CD4-positive, alpha-beta T cell treated with Interleukin-1 beta for 1 hour (primary cell): ENCODE measurements around the gene GDPD2.
"Not testable (repeated sequence)": the region's sequence is repeated elsewhere in the genome, so short reads cannot be mapped to it uniquely, and the experiment has no call there.

ENCODE experiments used
- DNase-seq, 2 donors: peaks; one replicate each; pipeline ENCODE4 v3.0.0-alpha.2; 2020 to 2022

Gene GDPD2, protein sequence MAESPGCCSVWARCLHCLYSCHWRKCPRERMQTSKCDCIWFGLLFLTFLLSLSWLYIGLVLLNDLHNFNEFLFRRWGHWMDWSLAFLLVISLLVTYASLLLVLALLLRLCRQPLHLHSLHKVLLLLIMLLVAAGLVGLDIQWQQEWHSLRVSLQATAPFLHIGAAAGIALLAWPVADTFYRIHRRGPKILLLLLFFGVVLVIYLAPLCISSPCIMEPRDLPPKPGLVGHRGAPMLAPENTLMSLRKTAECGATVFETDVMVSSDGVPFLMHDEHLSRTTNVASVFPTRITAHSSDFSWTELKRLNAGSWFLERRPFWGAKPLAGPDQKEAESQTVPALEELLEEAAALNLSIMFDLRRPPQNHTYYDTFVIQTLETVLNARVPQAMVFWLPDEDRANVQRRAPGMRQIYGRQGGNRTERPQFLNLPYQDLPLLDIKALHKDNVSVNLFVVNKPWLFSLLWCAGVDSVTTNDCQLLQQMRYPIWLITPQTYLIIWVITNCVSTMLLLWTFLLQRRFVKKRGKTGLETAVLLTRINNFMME

DNA sequence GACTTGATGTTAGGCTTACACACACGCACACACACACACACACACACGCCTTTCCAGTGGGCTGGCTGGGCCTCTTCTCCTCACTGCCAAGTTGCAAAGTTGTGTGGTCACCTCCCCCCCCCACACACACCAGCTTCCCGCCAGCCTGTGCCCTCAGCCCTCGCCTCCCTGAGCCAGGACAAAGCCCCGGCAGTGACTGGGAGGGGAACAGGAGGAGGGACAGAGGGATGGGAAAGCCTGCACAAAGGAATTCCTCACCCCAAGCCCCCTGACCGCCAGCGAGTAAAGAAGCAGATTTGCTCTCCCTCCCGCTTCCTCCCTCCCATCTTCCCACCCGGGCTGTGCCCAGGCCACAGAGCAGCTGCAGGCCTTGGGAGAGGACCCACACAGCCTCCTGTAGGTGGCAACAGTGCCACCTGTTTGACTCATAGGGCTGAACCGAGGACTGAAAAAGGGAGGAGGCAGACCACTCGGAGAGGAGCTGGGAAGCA lies at the start of gene GDPD2:
Gene GDPD2 (plus strand): TSS at position 464 of the 491 bp plus-strand sequence. CDS start 1,671 bp downstream, outside the sequence.
- DNase-seq = no peak

DNA sequence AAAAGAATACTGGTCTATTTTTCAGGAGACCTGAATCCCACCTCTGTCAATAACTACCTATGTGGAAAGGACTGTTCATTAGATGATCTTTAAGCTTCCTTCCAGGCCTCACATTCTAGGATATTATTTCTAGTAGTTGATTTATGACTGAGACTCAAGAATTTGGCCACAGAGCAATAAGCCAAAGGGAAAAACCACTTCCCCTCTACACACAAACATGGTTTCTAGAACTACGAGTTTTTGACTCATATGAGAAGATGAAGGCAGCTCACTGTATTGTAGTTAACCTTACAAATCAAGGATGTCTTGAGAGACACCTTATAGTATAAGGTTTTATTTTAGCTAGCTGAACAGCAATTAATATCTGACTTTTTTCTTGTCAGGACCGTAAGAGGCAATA lies 36.9 kb upstream of the GDPD2 start:
- no peak for DNase-seq

DNA sequence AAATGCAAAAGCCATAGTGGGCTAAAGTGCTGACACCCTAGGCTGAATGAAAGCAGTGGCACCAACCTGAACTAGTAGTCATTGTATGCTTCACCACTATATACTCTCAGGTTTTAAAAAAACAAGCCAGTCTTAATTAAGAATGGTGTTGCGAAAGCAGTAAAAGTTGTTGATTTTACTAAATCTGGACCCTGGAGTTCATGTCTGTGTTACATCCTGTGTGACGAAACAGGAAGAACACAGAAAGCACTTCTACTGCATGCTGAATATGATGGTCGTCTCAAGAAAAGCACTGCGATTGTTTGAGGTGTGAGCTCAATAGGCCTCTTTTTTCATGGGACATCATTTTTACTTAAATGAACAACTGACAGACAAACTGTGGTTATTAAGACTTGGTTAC lies 24.2 kb upstream of the GDPD2 start:
- DNase-seq = peak; percentile 22 to 66

DNA sequence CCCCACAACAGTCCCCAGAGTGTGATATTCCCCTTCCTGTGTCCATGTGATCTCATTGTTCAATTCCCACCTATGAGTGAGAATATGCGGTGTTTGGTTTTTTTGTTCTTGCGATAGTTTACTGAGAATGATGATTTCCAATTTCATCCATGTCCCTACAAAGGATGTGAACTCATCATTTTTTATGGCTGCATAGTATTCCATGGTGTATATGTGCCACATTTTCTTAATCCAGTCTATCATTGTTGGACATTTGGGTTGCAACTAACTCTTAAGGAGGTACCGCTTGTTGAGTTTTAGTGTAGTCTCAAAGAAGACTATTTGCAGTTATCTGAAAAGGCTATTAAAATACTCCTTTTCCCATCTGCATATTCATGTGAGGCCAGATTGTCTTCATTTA lies 22.9 kb upstream of the GDPD2 start:
- not testable (repeated sequence) for DNase-seq

DNA sequence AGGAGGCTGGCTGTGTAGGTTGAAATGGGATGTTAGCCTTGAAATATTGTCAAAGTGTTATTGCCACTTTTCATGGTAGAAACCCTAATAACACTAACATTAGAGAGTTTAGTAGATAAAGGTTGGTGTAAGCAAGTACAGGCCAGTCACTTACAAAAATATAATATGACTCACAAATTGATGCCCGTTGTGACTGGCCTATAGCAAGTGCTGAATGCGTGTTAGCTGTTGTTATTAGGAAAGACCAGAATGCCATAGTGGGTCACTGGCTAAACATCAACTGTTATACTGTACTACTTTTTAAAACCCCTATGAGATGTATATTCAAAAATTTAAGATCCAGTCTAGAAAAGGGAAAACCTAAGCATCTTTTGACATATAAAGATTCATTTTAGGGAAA lies 20.4 kb upstream of the GDPD2 start:
- DNase-seq = no peak

DNA sequence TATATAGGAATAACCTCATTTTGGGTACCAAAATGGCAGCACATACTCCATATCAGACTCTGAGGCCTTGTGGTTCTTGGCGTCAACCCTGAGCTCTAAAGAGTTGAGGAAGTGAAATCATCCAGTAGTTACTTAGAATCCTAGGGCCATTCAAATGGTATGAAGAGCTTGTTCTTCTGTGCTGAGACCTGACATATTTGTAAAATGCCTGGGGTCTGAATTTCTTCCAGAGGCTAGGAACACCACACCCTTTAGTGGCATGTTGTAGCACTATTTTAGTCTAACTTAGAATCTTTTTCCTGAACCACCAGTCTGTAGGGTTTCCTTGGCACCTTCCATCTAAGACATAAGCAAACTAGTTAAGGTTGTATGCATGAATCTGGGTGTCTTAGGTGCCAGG lies 18.1 kb upstream of the GDPD2 start:
- no peak for DNase-seq

DNA sequence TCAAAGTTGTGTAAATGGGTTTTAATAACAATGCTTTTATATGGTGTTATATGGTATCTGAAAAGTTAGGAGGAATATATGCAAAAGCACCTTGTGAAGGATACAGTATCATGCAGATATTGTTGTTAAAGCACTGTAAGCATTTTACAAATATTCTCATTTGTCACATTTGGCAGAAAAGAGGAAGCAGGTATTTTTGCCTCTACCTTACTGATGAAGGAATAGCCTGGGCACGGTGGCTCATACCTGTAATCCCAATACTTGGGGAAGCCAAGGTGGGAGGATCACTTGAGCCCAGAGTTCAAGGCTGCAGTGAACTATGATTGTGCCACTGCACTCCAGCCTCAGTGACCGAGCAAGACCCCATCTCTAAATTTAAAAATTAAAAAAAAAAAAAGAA lies 12.2 kb upstream of the GDPD2 start:
- no peak for DNase-seq

DNA sequence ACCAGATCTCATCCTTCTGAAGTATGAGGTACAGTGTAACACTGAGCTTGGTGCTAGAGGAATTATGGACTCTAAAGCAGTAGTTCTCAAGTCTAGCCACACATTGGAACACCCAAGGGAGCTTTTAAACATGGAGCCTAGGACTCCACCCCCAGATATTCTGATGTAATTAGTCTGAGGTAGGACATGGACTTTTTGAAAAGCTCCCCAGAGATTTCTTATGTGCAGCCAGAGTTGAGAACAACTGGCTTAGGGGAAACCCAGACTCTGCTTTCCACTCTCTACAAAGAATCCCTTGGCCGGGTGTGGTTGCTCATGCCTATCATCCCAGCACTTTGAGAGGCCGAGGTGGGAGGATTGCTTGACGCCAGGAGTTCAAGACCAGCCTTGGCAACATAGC lies 11.6 kb upstream of the GDPD2 start:
- DNase-seq = no peak

DNA sequence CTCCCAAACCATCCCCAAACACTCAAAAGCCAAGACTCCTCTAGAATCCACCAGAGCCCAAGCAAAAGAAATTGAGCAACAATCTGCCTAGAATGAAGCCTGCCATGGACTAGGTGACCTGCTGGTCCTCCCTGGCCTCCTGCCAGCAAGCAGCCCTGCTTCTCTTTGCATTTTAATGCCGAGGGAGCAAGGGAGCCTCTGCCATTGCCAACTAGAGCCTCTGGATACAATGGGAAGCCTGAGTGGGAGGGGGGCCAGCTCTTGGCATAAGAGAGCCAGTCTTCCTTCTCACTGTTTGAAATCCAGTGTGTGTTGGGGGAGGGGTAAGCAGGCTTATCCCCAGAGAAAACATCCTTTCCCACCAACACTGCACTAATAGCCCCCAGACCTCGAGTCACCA lies 1.5 kb upstream of the GDPD2 start:
- DNase-seq = no peak

DNA sequence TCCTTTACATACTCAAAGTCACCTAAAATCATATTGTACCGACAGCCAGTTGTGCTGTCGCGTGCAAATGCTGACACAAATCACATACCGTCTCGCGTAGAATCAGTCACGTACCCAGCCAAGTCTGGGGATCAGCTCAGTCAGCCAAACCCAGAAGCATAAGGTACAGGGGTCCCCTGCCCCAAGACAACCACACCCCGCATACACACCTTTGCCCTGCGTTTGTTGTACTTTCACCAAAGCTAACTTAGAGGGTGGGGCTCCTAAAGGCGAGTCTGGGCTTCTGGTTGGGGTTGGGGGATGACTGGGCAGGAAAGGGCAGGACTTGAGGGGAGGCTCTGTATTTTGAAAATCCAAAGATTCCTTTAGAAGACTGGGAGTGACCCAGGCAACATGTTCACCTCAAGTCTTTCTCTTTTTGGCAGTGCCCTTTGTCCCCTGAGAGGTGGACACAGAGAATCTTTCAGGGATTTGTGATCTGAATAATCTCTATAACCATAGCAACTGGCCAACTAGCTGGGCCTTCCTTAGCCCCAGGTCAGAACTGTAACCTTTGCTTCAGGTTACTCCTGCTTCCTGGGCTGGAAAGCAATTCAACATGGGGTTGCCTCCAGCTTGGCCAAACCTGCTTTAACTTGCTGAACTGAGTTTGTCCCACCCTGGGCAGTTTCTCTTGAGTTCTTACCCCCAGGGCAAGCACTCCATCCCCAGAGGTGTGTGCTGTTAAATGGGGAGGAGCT lies 992 bp downstream of the GDPD2 start:
- DNase-seq = no peak

DNA sequence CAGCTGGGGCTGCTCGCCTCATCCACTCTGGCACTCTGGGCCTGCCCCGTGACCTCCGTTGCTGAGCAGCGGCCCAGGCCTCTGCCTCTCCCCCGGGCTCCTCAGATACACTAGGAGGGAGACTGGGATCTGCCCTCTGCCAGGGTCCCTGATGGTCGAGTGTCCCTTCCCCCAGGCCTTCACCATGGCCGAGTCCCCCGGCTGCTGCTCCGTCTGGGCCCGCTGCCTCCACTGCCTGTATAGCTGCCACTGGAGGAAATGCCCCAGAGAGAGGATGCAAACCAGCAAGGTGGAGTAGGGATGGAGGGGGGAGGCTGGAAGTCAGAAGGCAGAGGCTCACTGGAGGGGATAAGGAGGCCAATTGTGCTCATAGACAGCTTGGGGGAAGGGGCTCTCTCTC lies 1.7 kb downstream of the GDPD2 start:
- no peak for DNase-seq

DNA sequence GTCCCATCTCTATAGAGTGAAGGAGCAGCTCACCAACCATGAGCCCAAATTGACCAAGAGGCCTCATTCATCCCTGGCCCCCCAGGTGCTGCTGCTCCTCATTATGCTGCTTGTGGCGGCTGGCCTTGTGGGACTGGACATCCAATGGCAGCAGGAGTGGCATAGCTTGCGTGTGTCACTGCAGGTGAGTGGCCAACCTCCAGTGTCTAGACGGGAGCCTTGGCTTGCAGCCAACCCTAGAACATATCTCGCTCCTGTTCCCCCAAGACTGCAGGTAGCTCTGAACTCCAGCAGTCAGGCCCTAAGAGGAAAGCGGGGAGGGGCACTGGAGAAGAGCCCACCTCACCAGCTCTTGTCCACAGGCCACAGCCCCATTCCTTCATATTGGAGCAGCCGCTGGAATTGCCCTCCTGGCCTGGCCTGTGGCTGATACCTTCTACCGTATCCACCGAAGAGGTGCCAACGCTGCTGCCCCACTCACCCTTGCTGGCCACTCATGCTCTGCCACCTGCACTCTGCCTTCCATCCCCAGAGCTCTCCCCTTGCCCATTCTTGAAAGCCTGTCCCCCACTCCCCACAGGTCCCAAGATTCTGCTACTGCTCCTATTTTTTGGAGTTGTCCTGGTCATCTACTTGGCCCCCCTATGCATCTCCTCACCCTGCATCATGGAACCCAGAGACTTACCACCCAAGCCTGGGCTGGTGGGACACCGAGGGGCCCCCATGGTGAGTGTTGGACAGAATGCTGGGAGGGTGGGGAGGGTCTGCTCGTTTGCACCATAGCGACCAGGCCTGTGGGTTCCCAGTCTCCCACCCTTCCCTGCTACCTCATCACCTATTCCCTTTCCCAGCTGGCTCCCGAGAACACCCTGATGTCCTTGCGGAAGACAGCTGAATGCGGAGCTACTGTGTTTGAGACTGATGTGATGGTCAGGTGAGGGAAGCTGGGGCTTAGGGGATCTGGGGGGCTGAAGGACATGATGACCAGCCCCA lies 3.5 kb downstream of the GDPD2 start:
- no peak for DNase-seq

DNA sequence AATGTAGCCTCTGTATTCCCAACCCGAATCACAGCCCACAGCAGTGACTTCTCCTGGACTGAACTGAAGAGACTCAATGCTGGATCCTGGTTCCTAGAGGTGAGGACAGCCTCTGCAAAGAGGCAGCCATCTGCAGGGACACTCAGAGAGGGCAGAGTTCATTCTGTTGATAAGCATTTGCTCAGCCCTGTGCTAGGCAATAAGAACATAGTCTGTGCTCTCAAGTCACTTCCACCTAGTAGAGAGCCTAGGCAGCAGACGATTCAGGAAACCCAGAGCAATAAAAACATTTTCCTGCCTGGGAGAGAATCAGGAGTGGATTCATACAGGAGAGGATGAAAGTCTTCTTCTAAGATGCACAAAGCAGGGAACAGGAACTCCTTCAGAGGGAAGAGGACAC lies 4.3 kb downstream of the GDPD2 start:
- DNase-seq = no peak

DNA sequence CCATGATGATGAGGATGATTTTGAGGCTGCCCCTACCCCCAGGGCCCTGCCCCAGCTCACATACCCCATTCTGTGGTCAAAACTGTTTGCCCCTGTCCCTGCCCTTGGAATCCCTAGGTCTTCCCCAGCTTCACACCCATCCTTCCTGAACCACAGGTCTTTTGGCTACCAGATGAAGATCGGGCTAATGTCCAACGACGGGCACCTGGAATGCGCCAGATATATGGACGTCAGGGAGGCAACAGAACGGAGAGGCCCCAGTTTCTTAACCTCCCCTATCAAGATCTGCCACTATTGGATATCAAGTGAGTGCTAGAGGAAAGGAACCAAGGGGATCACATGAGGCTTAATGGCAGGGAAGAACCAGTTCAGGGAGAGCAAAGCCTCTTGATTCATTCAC lies 6.6 kb downstream of the GDPD2 start:
- DNase-seq = no peak

DNA sequence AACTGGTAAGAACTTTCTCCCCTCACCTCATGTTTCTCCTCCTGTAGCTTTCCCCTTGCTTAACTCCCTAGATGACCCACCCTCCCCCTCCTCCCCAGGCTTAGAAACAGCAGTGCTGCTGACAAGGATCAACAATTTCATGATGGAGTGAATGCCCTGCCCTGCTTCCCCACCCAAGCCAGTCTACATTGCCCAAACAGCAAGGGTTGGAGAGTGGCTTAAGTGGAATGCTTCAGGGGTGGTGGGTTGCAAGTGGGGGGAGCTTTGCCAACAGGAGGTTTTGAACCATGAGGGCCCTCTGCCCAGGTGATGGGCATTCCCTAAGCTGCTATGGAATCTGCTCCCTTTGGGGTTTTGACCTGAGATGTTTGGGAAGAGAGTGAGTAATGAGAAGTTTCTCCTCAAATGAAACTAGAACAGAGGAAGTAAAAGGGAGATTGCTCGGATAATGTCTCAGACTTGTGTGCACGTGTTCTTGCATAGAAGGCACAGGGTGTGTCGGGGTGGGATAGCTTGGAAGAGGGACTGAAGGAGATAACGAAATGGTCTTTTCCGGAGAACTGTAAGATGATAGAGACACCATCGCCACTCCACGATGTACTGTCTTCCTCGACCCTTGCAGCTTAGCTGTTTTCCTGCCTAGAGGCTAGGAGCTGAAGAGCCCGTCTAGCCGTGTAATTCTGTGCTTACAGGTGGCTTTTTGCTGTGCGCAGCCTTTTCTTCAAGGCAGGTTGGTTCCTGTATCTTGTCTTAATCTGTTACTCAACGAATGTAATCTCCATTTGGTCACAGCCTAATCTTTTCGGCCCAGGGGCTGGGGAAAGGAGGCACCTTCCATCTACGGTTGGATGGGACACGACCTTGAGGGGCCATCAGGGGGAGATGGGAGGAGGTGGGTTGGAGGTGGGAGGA lies 10.1 kb downstream of the GDPD2 start:
- DNase-seq = no peak

DNA sequence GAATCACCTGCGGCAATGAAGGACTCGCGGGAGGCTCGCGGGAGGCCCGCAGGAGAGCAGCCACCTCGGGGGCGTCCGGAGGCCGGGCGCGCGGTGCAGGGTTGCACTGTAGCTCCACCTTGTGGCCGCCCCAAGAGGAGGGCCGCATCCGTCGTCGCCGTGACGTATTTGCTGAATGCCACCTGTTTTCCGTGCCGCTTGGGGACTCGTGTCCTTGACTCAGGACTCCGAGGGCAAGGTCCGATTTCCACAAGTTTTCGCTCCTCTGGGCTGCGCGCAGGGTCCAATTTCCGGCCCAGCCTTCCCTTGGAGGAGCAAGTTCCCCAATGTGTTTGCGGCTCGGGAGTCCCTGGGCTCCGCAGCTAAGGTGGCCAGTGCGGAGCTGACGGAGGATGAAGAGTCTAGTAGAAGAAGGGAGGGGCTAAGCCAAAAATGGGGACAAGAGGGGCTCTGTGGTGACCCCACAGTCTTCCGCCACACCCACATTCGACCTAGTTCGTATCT lies 10.8 kb downstream of the GDPD2 start:
- peak; percentile 80 for DNase-seq

DNA sequence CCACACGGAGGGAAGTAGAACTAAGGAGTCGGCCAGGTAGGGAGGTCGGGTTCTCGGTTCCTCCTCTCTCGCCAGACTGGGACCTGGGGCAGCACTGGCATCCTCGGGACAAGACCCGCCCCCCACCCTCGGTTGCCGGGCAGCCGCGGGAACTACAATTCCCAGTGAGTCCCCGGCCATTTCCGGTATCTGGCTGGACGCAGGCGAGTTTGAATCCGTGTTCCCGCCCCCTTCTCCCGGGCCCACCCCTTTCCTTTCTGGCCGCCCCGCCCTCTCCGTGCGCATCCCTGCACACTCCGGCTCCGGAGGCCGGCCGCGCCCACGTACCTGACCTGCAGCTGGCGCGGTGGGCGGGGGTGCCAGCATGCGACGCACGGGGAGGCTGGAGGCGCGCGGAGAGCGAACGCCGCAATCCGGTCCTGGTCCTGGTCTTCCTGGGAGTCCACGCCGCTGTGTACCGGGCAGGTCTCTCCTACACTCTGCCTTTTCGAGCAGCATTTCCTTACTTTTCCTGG lies 11.3 kb downstream of the GDPD2 start:
- peak; percentile 76 for DNase-seq

DNA sequence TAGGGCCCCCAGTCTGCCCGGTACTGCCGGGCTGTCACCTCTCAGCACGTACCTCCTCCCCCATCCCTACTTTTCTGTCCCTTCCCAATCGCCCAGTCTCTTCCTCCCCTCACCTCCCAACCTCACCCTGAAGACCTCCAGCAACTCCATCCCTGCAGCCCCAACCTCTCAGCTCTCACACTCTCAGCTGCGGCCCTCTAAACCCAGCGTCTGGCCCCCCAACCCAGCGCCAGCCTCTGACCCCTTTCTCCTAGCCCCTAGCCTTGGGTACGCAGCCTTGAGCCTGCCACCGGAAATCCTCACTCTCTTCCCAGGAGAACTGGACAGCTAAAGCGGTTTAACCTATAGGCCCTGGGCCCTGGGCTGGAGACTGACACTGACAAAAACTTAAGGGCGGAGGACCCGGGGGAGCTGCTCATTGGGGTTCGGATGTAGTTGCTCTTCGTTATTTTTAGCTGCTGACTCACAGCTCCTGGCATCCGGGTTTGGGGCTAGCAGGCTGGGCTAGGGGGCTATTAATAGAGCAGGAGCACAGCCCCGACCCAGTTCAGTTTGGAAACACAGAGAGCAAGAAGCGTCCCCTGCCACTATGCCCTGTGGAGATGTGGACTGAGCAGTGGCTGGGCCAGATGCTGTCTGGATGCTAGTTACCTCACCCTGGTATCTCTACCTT lies 11.9 kb downstream of the GDPD2 start:
- DNase-seq = peak; percentile 29 to 30

DNA sequence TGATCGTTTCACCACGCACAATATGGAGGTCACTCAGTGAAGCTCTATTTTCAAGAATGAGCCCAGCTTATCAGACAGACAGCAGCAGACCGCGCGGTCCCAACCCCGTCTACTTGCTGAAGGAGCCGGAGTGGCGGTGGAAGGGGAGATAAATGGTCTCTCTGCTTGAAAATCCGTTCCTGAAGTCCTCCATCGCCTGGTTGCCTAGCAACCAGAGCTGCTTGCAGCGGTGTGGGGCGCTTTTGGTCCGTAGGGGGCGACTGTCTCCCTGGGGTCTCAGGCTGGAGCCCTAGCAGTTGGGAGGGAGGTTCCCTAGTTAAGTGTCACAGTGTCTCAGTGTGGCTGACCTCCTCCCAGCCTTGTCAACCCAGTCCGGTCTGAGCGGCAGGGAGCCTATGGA lies 13.2 kb downstream of the GDPD2 start:
- DNase-seq = peak in 1 of 2 donors; percentile 29

DNA sequence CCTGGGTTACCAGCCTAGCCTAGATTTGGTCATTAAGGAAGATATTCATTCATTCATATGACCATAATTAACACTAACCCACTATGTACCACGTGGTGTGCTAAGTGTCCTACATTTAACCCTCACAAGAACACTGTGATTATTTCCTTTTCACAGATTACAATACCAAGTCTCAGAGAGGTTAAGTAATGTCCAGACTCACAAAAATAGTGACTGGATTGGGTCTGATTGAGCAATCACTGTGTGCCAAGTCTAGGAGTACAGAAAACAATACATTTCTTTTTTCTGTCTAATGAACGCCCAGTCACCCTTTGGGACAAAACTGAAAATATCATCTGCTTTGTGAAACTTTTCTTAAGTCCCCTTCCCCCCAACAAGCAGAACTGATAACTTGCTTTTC lies 13.9 kb downstream of the GDPD2 start:
- DNase-seq = no peak
